ENCODE measurements around the gene PTP4A2. TPM values are rescaled to one million over a fixed set of nuclear protein-coding genes. Genes with fewer than 3 reads are reported as not detected.

Gene PTP4A2
- total and polyA plus RNA-seq, 2 donors from 2014 or later, result 130 to 236 TPM

DNA sequence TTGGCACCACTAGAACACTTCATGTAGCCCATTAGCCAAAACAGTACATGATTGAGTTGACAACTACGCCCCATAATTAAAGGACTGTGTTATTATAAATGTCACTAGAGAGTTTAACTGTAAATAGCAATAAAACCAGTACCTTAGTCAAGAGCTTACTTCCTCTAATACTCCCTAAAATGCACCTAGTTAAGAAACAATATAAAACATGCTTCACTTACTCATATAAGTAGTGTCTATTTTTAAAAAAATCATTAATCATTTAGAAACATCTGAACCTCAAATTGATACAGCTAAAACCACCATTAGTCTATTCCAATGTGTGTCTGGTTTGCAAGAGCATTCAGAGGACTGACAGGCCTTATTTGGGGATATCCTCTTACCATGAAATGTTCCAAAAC is 25.3 kb downstream of the PTP4A2 start:
- Histone ChIP-seq H3K4me1 (ENCODE audit: control insufficient read depth in 2 of 3, insufficient read depth in 2 of 3, low read depth in 1 of 3, low read length in 3 of 3) (no peaks in the 10 kb centered on the region), H3K4me3 (ENCODE audit: low read length in 3 of 3) (no peak overlapping the region), H3K9me3 (ENCODE audit: control insufficient read depth in 2 of 3, insufficient read depth in 1 of 3, low read length in 3 of 3) (no peaks in the 10 kb centered on the region), H3K27ac (ENCODE audit: low read depth in 2 of 2, low read length in 2 of 2) (no peak overlapping the region), H3K9ac (ENCODE audit: low read length in 3 of 3) (no peak overlapping the region), H3K27me3 (ENCODE audit: control insufficient read depth, insufficient read depth, low read length) (no peaks in the 10 kb centered on the region), H3K36me3 (ENCODE audit: control insufficient read depth in 2 of 3, insufficient read depth in 3 of 3, low read length in 3 of 3) (peaks cover 5 to 18% (median 8%) of the 10 kb centered on the region in 3 donors)
- no peak for FAIRE-seq
- intact Hi-C loops (cut with DNase I), result no loop called here
- DNase-seq, result no peak
- TF ChIP-seq, protein P1, sequence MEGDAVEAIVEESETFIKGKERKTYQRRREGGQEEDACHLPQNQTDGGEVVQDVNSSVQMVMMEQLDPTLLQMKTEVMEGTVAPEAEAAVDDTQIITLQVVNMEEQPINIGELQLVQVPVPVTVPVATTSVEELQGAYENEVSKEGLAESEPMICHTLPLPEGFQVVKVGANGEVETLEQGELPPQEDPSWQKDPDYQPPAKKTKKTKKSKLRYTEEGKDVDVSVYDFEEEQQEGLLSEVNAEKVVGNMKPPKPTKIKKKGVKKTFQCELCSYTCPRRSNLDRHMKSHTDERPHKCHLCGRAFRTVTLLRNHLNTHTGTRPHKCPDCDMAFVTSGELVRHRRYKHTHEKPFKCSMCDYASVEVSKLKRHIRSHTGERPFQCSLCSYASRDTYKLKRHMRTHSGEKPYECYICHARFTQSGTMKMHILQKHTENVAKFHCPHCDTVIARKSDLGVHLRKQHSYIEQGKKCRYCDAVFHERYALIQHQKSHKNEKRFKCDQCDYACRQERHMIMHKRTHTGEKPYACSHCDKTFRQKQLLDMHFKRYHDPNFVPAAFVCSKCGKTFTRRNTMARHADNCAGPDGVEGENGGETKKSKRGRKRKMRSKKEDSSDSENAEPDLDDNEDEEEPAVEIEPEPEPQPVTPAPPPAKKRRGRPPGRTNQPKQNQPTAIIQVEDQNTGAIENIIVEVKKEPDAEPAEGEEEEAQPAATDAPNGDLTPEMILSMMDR (IDR thresholded peaks at IDR 0.05; ENCODE audit: borderline replicate concordance, extremely low read depth, insufficient read depth), result no peak

DNA sequence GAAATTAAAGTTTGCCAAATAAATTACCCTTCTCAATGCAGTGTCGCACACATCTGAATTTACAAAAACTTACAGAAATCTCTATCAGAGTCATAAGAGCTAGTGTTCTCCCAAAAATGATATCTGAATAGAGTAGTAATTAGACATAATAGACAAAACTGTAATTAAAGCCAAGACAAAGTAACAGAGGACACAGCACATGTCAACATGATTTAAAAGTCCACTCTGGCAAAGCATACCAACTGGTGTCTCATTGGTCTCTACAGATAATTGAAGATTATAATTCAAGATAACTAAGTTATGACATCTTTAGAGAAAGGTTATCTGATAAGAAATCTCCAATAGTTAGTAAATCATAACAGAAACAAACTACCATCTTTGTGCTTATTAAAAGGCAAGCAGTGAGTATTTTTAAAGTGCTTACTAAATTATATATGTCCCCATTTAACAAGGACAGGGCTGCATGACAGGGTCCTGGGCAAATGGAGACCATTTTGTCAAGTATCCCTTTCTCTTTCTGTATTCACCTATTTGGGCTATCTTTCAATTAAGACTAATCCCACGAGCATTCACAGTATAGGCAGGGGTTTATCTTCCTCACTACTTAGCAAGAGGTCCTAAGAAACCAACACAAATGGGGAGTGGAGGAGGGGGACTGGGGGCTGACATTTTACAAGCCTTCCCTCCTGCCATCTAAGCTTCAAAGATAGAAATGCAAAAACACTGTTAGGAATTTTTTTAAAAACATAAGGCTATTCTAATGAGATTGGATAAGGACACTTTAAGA is 26.0 kb downstream of the PTP4A2 start:
- Histone ChIP-seq H3K36me3 (ENCODE audit: control insufficient read depth in 2 of 3, insufficient read depth in 3 of 3, low read length in 3 of 3) (peaks cover 9 to 22% (median 10%) of the 10 kb centered on the region in 3 donors), H3K27ac (ENCODE audit: low read depth in 2 of 2, low read length in 2 of 2) (no peak overlapping the region), H3K9me3 (ENCODE audit: control insufficient read depth in 2 of 3, insufficient read depth in 1 of 3, low read length in 3 of 3) (no peaks in the 10 kb centered on the region), H3K4me1 (ENCODE audit: control insufficient read depth in 2 of 3, insufficient read depth in 2 of 3, low read depth in 1 of 3, low read length in 3 of 3) (no peaks in the 10 kb centered on the region), H3K9ac (ENCODE audit: low read length in 3 of 3) (no peak overlapping the region), H3K27me3 (ENCODE audit: control insufficient read depth, insufficient read depth, low read length) (no peaks in the 10 kb centered on the region), H3K4me3 (ENCODE audit: low read length in 3 of 3) (no peak overlapping the region)
- FAIRE-seq (no peak), DNase-seq (no peak)
- intact Hi-C loops (cut with DNase I), result no loop called here
- TF ChIP-seq, protein P1 (IDR thresholded peaks at IDR 0.05; ENCODE audit: borderline replicate concordance, extremely low read depth, insufficient read depth), result no peak

DNA sequence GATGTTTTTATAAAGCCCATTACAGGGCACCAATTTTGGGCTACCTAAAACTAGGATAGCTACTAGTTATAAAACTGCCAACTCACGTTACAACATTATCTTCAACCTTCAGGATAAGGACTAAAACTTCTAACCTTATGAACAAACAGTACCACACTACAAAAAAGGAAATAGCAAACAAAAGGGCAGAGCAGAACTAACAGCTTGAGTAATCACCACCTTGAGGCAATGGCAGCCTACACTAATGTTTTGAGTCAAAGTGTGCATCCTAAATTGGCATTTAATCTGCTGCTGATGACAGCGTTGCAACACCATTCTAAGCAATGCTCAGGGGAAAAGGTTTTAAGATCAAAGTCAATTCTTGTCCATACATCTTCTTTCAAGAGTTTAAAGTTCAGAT is 27.2 kb downstream of the PTP4A2 start:
- Histone ChIP-seq H3K4me1 (ENCODE audit: control insufficient read depth in 2 of 3, insufficient read depth in 2 of 3, low read depth in 1 of 3, low read length in 3 of 3) (no peaks in the 10 kb centered on the region), H3K36me3 (ENCODE audit: control insufficient read depth in 2 of 3, insufficient read depth in 3 of 3, low read length in 3 of 3) (peaks cover 10 to 23% (median 13%) of the 10 kb centered on the region in 3 donors), H3K27me3 (ENCODE audit: control insufficient read depth, insufficient read depth, low read length) (no peaks in the 10 kb centered on the region), H3K27ac (ENCODE audit: low read depth in 2 of 2, low read length in 2 of 2) (no peak overlapping the region), H3K4me3 (ENCODE audit: low read length in 3 of 3) (no peak overlapping the region), H3K9ac (ENCODE audit: low read length in 3 of 3) (no peak overlapping the region), H3K9me3 (ENCODE audit: control insufficient read depth in 2 of 3, insufficient read depth in 1 of 3, low read length in 3 of 3) (no peaks in the 10 kb centered on the region)
- TF ChIP-seq, protein P1 (IDR thresholded peaks at IDR 0.05; ENCODE audit: borderline replicate concordance, extremely low read depth, insufficient read depth), result no peak
- DNase-seq (no peak), FAIRE-seq (no peak)
- intact Hi-C loops (cut with DNase I), result no loop called here

Data from kidney (tissue), 14 donors.